Esophagus muscularis mucosa (tissue), 3 donors: Measurements from ENCODE around the gene MIS18A.

ENCODE experiments used
- CTCF ChIP-seq, 3 experiments: fragments of 200-600 bp in 2 of 3; fragments of 450-650 bp in 1 of 3; sonication (generic) in 2 of 3; IDR thresholded peaks; one replicate each; pipeline ENCODE4 v1.5.1; 2017 to 2019; ENCODE audit warnings: antibody characterized with exemption in 3 of 3, mild to moderate bottlenecking in 2 of 3, moderate library complexity in 1 of 3
- EP300 ChIP-seq: sonication (generic); formaldehyde crosslinking; IDR thresholded peaks from one replicate; pipeline ENCODE4 v1.6.1; 2017; ENCODE audit warnings: antibody characterized with exemption

DNA sequence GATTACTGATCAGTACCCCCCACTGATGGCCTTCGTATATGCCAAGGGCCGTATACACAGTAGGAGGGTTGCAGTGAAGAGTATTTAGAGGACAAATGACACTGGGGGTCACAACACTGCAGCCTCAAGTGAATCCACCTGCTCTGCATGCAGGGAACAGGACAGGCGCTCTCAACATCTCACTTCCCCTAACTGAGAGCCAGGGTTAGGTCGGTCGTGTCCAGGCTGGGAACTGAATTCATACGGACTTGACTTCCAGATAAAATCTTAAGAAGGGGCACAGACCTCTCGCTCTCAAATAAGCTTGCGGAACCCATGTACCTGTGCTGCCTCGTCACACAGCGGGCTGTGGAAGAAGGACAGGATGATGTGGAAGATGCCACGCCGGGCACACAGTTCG, 42.6 kb upstream of the MIS18A start:
- TF ChIP-seq CTCF (IDR thresholded peaks at IDR 0.05) (no peak), EP300 (no peak)
